HL-60 (cell line): ENCODE measurements around the gene SHC1.

Source experiments
- CTCF ChIP-seq: IDR thresholded peaks from one replicate; pipeline ENCODE4 v1.5.1; 2011; ENCODE audit warnings: low read length, control low read depth, inconsistent platforms; ENCODE audit not compliant: insufficient read depth
- POLR2AphosphoS5 ChIP-seq: IDR thresholded peaks from 2 replicates; pipeline ENCODE4 v1.6.1; 2012; ENCODE audit warnings: low read depth
- REST ChIP-seq: IDR thresholded peaks from 2 replicates; pipeline ENCODE4 v1.6.1; 2012; ENCODE audit warnings: low read depth; ENCODE audit not compliant: insufficient replicate concordance

- no peak for TF ChIP-seq CTCF
- no peak for TF ChIP-seq POLR2AphosphoS5
- TF ChIP-seq REST: no peak
Observed at GRCh38 chr1:154945962-154946850, 24.3 kb downstream of the SHC1 start.
